ENCODE data around the gene DTNBP1. TPM values are rescaled to one million over a fixed set of nuclear protein-coding genes. Genes with fewer than 3 reads are reported as not detected.

Gene DTNBP1
- total RNA-seq, 2 donors from 2014 or later = 6.3 to 25.0 TPM

GRCh38 chr6:15628499-15629131 lies 34.2 kb downstream of the DTNBP1 start:
- Histone ChIP-seq H3K36me3 (no peaks in the 10 kb centered on the region), H3K27me3 (no peaks in the 10 kb centered on the region), H3K27ac (no peak overlapping the region), H3K4me3 (no peak overlapping the region), H3K9me3 (no peaks in the 10 kb centered on the region), H3K4me1 (peaks cover 0 to 10% of the 10 kb centered on the region in 2 donors)
- no peak for TF ChIP-seq CTCF (IDR thresholded peaks at IDR 0.05)
- no peak for DNase-seq (ENCODE audit: low spot score)

- H3K4me3 ChIP-seq = no peak overlapping the region
- no peaks in the 10 kb centered on the region for H3K36me3 ChIP-seq
- no peak overlapping the region for H3K27ac ChIP-seq
- H3K27me3 ChIP-seq = no peaks in the 10 kb centered on the region
- no peak for DNase-seq (ENCODE audit: low spot score)
- no peak for TF ChIP-seq CTCF (IDR thresholded peaks at IDR 0.05)
- no peaks in the 10 kb centered on the region for H3K9me3 ChIP-seq
- peaks cover 0 to 18% of the 10 kb centered on the region in 2 donors for H3K4me1 ChIP-seq
These were observed 35.0 kb downstream of the DTNBP1 start for GRCh38 chr6:15627821-15628220.

- H3K27ac ChIP-seq = no peak overlapping the region
- H3K4me1 ChIP-seq = peaks cover 0 to 24% of the 10 kb centered on the region in 2 donors
- H3K9me3 ChIP-seq = no peaks in the 10 kb centered on the region
- DNase-seq (ENCODE audit: low spot score) = no peak
- H3K4me3 ChIP-seq = no peak overlapping the region
- TF ChIP-seq CTCF (IDR thresholded peaks at IDR 0.05) = no peak
- no peaks in the 10 kb centered on the region for H3K27me3 ChIP-seq
- H3K36me3 ChIP-seq = no peaks in the 10 kb centered on the region
These were observed 35.8 kb downstream of the DTNBP1 start for GRCh38 chr6:15626878-15627674.

GRCh38 chr6:15626160-15626559 lies 36.7 kb downstream of the DTNBP1 start:
- TF ChIP-seq CTCF (IDR thresholded peaks at IDR 0.05) = no peak
- Histone ChIP-seq H3K9me3 (no peaks in the 10 kb centered on the region), H3K36me3 (no peaks in the 10 kb centered on the region), H3K27ac (no peak overlapping the region), H3K27me3 (no peaks in the 10 kb centered on the region), H3K4me1 (peaks cover 0 to 32% of the 10 kb centered on the region in 2 donors), H3K4me3 (no peak overlapping the region)
- DNase-seq (ENCODE audit: low spot score) = no peak

GRCh38 chr6:15623276-15624116 lies 39.3 kb downstream of the DTNBP1 start:
- Histone ChIP-seq H3K9me3 (no peaks in the 10 kb centered on the region), H3K27ac (peak overlapping the region; percentile 28 to 80), H3K4me3 (no peak overlapping the region), H3K27me3 (no peaks in the 10 kb centered on the region), H3K4me1 (peaks cover 0 to 42% of the 10 kb centered on the region in 2 donors), H3K36me3 (no peaks in the 10 kb centered on the region)
- peak; percentile 61 to 85 for TF ChIP-seq CTCF (IDR thresholded peaks at IDR 0.05)
- DNase-seq (ENCODE audit: low spot score) = no peak
